NCI-H1417 (cell line): ENCODE data around the gene DRAM1.
A peak's percentile ranks its signal among the peaks of the same experiment; 100 is the strongest.

Experiments used
- DNase-seq, 3 experiments: peaks; one replicate each; lab custom pipeline; 2025; lab: John Stamatoyannopoulos, UW

DRAM1 gene

DNA sequence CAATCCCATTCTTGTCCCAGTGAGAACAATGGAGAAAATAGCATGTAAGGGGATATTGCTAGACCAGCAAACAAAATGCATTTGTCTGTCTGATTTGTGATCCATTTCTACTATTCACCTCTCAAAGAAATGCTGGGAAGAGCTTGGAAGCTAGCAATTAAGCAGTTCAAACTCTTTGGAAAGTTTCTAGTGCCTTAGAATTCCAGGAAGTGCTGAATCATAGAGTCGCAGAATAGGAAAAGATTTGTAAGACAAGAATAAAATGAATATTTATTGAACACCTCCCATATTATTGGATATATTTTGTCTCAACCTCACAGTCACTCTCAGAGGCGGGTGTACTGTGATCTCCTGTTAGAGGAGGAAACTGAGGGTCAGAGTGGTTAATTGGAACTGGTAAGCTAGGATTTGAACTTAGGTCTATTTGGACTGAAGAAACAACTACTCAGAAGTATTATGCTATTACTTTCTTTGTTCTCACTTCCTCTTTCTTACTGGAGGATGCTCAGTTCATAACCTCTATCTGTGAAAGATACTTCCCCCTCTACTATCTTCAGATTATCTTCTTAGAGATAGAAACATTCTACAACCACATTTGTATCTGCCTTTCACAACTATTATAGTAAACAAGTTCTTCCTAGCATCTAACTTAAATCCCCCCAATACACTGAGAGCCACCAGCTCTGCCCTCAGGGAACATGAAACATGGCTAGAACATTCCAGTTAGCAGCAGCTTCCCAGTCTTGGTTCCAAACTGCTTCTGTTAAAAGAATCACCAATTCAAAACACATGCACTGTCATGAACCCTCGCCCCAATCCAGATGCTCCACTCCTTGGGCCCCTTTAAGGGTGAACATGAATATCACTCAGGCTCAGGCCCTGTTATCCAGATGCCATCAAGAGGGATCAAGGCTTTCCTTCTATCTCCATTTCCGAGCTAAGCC lies 64.2 kb downstream of the DRAM1 start:
- DNase-seq = no peak

DNA sequence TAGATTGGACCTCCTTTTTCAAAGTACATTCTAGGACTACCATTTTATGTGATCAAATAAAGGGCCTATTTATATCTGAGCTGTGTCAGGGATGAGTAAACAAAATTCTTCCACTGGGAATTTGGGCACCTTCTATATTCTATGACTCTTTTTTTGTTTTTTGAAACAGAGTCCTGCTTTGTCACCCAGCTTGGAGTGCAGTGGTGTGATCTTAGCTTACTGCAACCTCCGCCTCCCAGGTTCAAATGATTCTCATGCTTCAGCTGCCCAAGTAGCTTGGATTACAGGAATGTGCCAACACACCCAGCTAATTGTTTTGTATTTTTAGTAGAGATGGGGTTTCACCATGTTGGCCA lies 64.8 kb downstream of the DRAM1 start:
- DNase-seq = no peak

GRCh38 chr12:101945369-101946232 lies 68.2 kb downstream of the DRAM1 start:
- peak; percentile 21 to 56 (median 49) for DNase-seq

- no peak for DNase-seq
Observed at GRCh38 chr12:101946233-101946611, 68.8 kb downstream of the DRAM1 start.

DNA sequence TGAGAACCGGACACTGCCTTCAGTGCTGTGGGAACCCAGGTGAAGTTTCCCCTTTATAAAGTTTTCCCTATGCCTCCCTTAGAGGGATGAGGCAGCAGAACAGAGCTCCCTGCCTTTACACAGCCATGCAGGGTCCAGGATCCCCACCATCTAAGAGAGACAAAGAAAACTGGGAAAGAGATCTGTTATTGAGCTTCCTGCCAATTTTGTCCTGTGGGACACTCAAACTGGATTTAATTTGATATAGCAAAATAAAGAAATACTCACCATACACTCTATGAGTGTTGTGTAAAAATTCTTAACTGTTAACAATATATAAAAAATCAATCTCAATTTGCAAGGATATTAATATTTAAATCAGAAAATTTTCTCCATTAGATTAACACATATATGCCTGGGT lies 69.9 kb downstream of the DRAM1 start:
- DNase-seq = no peak

- DNase-seq = no peak
Observed at GRCh38 chr12:101948365-101948764, 71.0 kb downstream of the DRAM1 start.

DNA sequence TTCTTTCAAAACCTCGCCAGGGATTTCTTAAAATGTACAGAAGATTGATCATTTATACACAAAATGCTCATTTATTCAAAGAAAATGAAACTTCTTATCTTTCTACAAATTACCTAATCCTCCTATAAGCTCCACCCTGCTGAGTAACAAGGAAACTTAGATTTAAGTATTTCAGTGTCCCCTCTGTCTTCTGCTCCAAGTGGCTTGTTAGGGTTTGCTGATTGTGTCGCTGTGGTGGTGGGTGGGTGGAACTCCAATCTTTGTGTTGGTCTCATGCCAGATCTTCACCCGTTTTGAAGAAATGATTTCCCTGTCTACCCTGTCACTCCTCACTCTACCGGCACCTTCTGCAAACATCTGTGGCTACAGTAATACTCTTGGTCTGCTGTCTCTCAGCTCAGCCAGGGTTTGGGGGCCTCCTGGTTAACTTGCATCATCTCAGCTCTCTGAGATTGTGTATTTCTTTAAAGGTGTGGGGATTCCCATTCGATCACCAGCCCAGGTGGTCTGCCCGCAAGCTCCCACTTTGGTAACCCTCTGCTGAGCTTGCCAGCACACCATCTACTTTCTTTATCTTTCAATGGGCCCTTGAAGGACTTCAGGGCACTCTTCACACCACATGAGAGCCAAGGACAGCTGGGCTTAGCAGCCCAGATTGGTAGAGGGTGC lies 73.8 kb downstream of the DRAM1 start:
- no peak for DNase-seq

DNA sequence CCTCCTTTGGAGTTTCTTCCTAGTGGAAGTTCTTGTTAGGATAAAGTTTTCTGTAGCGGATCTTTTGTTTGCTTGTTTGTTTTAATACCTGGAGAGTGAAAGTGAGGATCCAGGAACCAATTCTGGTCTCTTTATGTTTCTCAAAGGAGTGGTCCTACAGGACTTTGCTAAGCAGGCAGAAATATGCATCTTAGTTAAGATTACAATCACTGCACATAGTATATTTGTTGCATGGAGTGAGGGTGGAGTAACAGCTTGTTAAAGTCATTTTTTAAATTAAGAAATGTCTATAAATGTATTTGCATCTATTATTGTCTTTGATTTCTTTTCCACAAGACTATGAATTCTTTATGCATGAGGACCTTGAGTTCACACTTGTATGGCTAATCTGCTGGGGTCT lies 76.7 kb downstream of the DRAM1 start:
- no peak for DNase-seq

GRCh38 chr12:101954676-101955075 lies 77.3 kb downstream of the DRAM1 start:
- DNase-seq = no peak

DNA sequence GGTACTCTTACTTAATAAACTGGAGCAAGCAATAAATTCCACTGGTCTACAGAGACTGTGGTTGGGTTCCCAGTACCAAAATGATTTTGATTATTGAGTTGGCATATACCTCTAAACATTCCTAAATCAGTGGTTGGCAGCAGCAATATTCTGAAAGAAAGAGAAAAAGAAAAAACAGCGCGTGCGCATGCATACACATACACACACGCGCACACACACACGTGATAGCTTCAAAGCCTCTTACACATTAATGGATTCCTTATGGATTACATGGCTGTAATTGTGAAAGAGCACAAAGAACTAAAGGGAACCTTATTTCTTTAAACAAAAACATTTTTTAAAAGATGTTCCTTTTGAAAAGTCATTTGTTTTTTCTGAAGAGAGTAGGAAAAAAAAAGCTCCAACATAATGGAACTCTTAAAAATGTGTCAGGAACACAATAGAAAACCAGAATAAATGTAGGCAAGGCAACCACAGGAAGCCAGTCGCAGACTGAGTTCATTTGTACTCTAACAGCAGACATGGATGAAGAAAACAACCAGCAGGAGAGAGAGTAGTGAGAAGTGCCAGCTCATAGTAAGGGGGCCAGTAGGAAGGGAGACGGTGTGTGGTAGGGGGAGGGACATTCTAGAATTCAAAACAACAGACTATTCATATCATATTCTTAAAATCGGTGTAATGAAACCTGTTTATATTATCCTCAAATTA lies 80.0 kb downstream of the DRAM1 start:
- DNase-seq = no peak

- no peak for DNase-seq
Observed at GRCh38 chr12:101959607-101960006, 82.2 kb downstream of the DRAM1 start.

GRCh38 chr12:101962486-101962885 lies 85.1 kb downstream of the DRAM1 start:
- no peak for DNase-seq

DNA sequence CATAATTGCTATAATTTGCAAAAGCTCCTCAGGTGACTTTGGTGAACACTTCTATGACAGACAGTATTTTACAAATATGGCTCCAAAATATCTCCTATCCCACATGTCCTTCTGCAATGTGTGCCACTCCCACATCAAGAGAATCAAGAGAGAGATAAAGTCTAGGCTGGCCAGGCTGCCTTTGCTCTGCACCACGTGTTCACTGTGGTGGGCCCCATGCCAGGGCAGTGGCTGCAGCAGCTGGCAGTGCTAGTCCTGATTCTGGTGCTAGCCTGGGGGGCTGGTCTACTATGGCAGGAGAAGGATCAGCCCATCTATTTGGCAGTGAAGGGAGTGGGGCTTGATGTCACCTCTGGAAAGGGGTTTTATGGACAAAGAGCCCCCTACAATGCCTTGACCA lies 86.3 kb downstream of the DRAM1 start:
- DNase-seq = no peak

- no peak for DNase-seq
Observed at GRCh38 chr12:101966496-101966895, 89.1 kb downstream of the DRAM1 start.

DNA sequence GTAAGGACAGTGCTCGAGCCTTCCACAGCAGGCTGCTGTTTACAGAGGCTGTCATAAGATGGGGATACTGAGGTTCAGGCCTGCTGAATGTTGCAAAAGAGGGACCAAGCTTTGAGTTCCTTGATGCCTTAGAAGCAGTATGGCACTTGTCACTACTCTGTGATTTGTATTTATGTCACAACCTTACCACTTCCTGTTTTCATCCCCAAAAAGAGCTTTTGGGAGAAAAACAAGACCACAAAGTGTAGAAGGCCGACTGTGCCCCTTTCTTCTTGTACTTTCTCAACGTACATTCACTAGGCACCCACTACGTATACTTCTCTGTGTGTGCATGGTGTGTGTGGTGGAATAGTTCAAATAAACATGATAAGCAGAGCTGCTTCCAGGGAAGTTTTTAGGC lies 90.1 kb downstream of the DRAM1 start:
- DNase-seq = no peak

DNA sequence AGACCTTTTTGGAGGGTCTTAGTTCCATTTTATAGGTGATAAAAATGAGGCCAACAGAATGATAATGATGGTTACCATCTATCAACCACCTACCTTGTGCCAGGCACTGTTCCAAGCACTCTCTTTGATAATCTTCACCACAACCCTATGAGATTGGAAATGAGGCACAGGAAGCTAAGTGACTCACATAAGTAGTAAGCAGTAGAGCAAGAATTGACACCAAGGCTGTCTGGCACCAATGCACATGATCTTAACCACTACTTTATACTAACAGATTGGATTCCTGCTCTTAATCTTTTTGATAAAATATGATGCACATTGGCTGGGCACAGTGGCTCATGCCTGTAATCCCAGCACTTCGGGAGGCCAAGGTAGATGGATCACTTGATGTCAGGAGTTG lies 91.4 kb downstream of the DRAM1 start:
- DNase-seq = no peak
